ENCODE results near the gene MTRFR. TPM values are rescaled to one million over a fixed set of nuclear protein-coding genes. Genes with fewer than 3 reads are reported as not detected.

Gene MTRFR
- total and polyA plus RNA-seq, 4 donors: 15.7 to 26.5 (median 20.6) TPM

Small RNA genes within 50 kb of the gene (small RNA-seq; reads per million reads assigned to genes)
- gene RNA5SP375 (ENCODE audit: low replicate concordance): not detected

Other genes starting within 250 kb of the MTRFR start
- gene PITPNM2, start 82.3 kb upstream of the MTRFR start, total RNA-seq: 1 to 10 TPM; 6.8 to 7.9 TPM
- gene PITPNM2, start 82.3 kb upstream of the MTRFR start, polyA plus RNA-seq (ENCODE audit: insufficient read length in 2 of 2): 10 to 100 TPM; 13.7 to 18.0 TPM
- 10 to 100 TPM; 55.0 to 79.2 TPM for gene MPHOSPH9, start 295 bp upstream of the MTRFR start, total RNA-seq
- gene MPHOSPH9, start 295 bp upstream of the MTRFR start, polyA plus RNA-seq (ENCODE audit: insufficient read length in 2 of 2): 10 to 100 TPM; 20.5 to 32.8 TPM
- 100 to 1,000 TPM; 136 to 224 TPM for gene CDK2AP1, start 38.4 kb downstream of the MTRFR start, total RNA-seq
- 100 to 1,000 TPM; 300 to 428 TPM for gene CDK2AP1, start 38.4 kb downstream of the MTRFR start, polyA plus RNA-seq (ENCODE audit: insufficient read length in 2 of 2)
- gene SBNO1, start 131.4 kb downstream of the MTRFR start, total RNA-seq: 10 to 100 TPM; 25.3 to 28.0 TPM
- 10 to 100 TPM; 15.0 to 21.6 TPM for gene SBNO1, start 131.4 kb downstream of the MTRFR start, polyA plus RNA-seq (ENCODE audit: insufficient read length in 2 of 2)
- gene KMT5A, start 150.7 kb downstream of the MTRFR start, total RNA-seq: 10 to 100 TPM; 28.0 to 41.2 TPM
- 10 to 100 TPM; 41.3 to 41.9 TPM for gene KMT5A, start 150.7 kb downstream of the MTRFR start, polyA plus RNA-seq (ENCODE audit: insufficient read length in 2 of 2)
- 1 to 10 TPM; 1.7 to 2.9 TPM for gene RILPL2, start 203.2 kb downstream of the MTRFR start, total RNA-seq
- gene RILPL2, start 203.2 kb downstream of the MTRFR start, polyA plus RNA-seq (ENCODE audit: insufficient read length in 2 of 2): 1 to 10 TPM; 2.0 to 2.4 TPM
- 10 to 100 TPM; 15.3 to 35.5 TPM for gene SNRNP35, start 224.7 kb downstream of the MTRFR start, total RNA-seq
- gene SNRNP35, start 224.7 kb downstream of the MTRFR start, polyA plus RNA-seq (ENCODE audit: insufficient read length in 2 of 2): 10 to 100 TPM; 39.0 to 46.4 TPM

Measured in spinal cord (tissue), 4 donors.